Daoy (cell line): ENCODE measurements around the gene AGRN. TPM values are rescaled to one million over a fixed set of nuclear protein-coding genes. Genes with fewer than 3 reads are reported as not detected.
"Not testable (repeated sequence)": the region's sequence is repeated elsewhere in the genome, so short reads cannot be mapped to it uniquely, and the experiment has no call there.

ENCODE experiments used
- DNase-seq: peaks from one replicate; pipeline ENCODE4 v3.0.0-alpha.2; 2015; ENCODE audit warnings: low read depth
- total RNA-seq: library from RNA; depleted of rRNA; stranded (reverse); fragments of >200 nt; shearing (Covaris generic); gene quantifications from 2 replicates; pipeline ENCODE4 v1.2.3, GENCODE V29; 2014; rRNA removed

The AGRN gene
- total RNA-seq, 1 experiment from 2014 or later = 66.6 TPM

- no peak for DNase-seq
Observed at GRCh38 chr1:1090424-1091343, 70.8 kb downstream of the AGRN start.

- DNase-seq = no peak
Observed at GRCh38 chr1:1091344-1092148, 71.6 kb downstream of the AGRN start.

GRCh38 chr1:1092149-1092855, 72.4 kb downstream of the AGRN start:
- no peak for DNase-seq

GRCh38 chr1:1092894-1093609, 73.1 kb downstream of the AGRN start:
- DNase-seq = no peak

- no peak for DNase-seq
Observed at GRCh38 chr1:1093610-1093943, 73.7 kb downstream of the AGRN start.

- no peak for DNase-seq
Observed at GRCh38 chr1:1094981-1095380, 75.1 kb downstream of the AGRN start.

GRCh38 chr1:1096136-1096535, 76.2 kb downstream of the AGRN start:
- not testable (repeated sequence) for DNase-seq

GRCh38 chr1:1098681-1099421, 78.9 kb downstream of the AGRN start:
- no peak for DNase-seq

GRCh38 chr1:1099506-1100183, 79.7 kb downstream of the AGRN start:
- DNase-seq = no peak

GRCh38 chr1:1100296-1100695, 80.4 kb downstream of the AGRN start:
- DNase-seq = no peak

GRCh38 chr1:1101503-1101902, 81.6 kb downstream of the AGRN start:
- DNase-seq = no peak

GRCh38 chr1:1104152-1104551, 84.2 kb downstream of the AGRN start:
- DNase-seq = not testable (repeated sequence)

Other genes starting within 250 kb of the AGRN start
- gene SAMD11, start 96.2 kb upstream of the AGRN start, total RNA-seq = 24.3 and 29.0 TPM in 2 replicates
- gene NOC2L, start 60.9 kb upstream of the AGRN start, total RNA-seq = 256 and 271 TPM in 2 replicates
- gene KLHL17, start 59.5 kb upstream of the AGRN start, total RNA-seq = 9.4 and 13.9 TPM in 2 replicates
- gene PLEKHN1, start 53.6 kb upstream of the AGRN start, total RNA-seq = 0.11 and 3.8 TPM in 2 replicates
- gene PERM1, start 38.0 kb upstream of the AGRN start, total RNA-seq = not detected in 2 replicates
- gene HES4, start 20.0 kb upstream of the AGRN start, total RNA-seq = 30.1 and 36.3 TPM in 2 replicates
- 219 and 238 TPM in 2 replicates for gene ISG15, start 6.6 kb upstream of the AGRN start, total RNA-seq
- gene RNF223, start 54.2 kb downstream of the AGRN start, total RNA-seq = not detected in 2 replicates
- gene C1orf159, start 96.0 kb downstream of the AGRN start, total RNA-seq = 14.8 and 19.1 TPM in 2 replicates
- gene TTLL10, start 153.8 kb downstream of the AGRN start, total RNA-seq = not detected in 2 replicates
- 0.89 and 1.9 TPM in 2 replicates for gene TNFRSF18, start 186.5 kb downstream of the AGRN start, total RNA-seq
- not detected in 2 replicates for gene TNFRSF4, start 194.0 kb downstream of the AGRN start, total RNA-seq
- 84.4 and 91.8 TPM in 2 replicates for gene SDF4, start 211.9 kb downstream of the AGRN start, total RNA-seq
- gene B3GALT6, start 212.1 kb downstream of the AGRN start, total RNA-seq = 44.5 and 49.1 TPM in 2 replicates
- 0.36 TPM in 1 of 2 replicates, not detected in the other for gene C1QTNF12, start 226.6 kb downstream of the AGRN start, total RNA-seq